Hippocampal formation (tissue), 2 donors: ENCODE measurements around the gene PMEPA1.

Source experiments
- DNase-seq, 2 donors: peaks; one replicate each; lab custom pipeline; 2025; lab: John Stamatoyannopoulos, UW

Gene PMEPA1

DNA sequence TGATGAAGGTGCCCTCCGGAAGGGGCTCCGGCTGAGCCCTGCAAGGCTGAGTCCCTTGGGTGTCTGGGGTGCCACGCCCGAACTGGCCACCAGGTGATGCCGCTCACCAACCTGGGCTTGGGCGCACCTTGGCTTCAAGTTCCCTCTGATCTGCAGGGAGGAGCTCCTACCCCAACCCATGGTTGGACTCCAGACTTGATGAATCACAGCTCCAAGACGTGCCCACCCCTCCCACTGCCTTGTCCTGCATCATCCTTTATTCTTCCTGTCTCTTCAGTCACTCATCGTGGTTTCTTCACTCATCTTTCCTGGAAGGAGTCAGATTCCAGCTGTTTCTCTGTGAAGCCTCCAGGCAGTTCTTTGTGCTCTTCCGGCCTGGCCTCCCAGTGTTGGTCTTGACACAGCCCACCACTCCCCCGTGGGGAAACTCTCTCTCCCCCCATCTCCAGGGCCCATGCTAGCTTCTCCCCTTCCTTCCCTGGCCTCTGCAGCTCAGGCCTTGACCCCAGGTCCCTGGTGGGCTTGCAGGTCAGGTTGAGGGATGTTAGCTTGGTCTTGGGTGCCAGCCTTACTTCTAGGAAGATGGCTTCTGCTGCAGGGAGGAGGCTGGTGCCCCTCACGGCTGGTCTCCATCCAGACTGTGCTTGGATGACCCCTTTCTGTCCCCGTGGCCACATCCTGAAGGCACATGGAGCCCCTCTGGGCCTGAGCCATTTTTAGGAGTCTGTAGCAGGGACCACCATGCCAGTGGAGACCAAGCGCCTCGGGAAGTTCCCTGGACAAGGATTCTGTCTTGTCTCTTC lies 87.0 kb downstream of the PMEPA1 start:
- DNase-seq: no peak

DNA sequence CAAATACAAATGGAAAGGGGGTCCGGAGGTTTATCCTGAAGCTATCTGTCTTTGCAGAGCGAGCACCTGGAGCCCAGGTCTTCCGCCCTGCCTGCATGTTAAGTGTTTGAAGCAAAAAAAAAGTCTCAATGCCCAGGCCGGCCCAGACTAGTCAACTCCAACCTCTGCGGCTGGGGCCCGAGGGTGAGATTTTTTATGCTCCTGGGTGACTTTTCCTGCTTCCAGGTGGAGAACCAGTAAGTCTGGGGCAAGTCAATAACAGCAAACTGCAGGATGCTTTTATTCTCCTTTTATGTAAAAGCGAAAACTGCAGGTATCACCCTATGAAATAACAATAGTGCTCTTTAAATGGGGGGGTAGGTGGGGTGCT lies 87.6 kb downstream of the PMEPA1 start:
- no peak for DNase-seq

GRCh38 chr20:57621421-57622200 lies 88.2 kb downstream of the PMEPA1 start:
- no peak for DNase-seq

- no peak for DNase-seq
Measured at GRCh38 chr20:57620999-57621398, 88.8 kb downstream of the PMEPA1 start.

- DNase-seq: no peak
Measured at GRCh38 chr20:57620274-57620990, 89.4 kb downstream of the PMEPA1 start, which contains the start of gene ZBP1. ZBP1 (minus strand) TSS chr20:57620426; CDS start chr20:57620295, 131 bp downstream.

DNA sequence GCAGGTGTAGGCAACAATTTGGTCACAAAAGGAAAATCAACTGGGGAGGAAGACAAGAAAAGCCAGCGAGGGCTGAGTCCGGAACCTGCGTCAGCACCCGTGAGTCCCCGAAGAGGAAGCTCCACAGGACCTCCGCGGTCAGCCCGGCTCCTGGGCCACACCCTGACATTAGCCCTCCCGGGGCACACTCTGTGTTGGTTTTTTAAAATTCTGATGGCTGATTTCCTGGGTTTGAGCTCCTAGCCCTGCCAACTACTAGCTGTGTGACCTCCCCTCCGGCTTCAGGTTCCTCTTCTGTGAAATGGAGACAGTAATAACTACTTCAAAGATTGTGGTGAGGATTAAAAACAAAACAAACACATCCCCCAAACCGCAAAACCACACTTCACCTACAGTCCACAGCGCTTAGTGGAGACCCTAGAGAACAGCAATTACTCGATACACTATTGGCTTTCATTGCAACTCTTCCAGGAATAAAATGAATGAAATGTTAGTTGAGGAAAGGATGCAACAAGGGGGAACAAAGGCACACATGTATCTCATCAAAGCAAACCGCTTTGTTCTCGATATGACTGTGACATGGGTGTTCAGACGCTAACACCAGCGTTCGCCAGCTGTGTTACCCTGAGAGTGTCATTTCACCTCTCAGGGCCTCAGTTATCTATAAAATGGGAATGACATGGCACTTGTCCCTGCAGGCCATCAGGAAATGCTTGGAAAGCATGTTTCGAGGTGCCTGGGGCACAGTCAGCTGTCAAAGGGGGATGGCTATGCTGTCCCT lies 90.6 kb downstream of the PMEPA1 start:
- peak in 1 of 2 donors; percentile 25 for DNase-seq

DNA sequence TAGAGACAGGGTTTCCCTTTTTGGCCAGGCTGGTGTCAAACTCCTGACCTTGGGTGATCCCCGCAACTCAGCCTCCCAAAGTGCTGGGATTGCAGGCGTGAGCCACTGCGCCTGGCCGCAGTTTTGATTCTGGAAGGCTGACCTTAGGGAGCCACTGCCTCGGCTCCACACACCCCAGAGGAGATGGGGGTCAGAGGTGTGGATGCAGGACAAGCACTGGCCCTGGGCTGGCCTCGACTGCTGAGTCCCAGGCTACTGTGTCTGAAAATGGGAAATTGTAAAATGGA lies 91.1 kb downstream of the PMEPA1 start:
- DNase-seq: no peak

DNA sequence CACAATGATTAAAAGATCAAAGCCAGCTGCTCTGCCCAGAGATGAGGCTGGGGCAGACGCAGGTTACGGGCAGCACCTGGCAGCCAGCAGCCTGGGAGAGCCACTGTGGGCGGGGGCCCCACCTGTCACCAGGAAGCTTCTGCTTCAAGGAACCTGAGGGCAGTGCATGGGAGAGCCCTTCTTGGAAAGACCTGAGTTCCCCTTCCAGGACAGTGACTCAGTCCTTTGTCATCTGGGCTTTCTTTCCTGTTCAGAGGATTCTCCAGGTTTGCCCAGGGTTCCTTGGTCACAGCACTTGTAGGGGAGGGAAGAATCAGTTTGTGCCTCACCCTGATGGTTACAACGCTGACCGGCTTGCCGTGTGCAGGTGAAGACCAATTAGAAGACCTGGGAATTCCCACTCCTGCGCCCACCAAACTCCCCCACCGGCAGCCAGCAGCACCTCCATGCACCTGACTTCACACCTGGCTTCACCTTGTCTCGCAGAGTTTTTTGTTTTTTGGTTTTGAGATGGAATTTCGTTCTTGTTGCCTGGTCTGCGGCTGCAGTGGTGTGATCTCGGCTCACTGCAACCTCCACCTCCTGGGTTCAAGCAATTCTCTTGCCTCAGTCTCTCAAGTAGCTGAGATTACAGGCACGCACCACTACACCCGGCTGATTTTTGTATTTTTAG lies 91.6 kb downstream of the PMEPA1 start:
- no peak for DNase-seq

- no peak for DNase-seq
Measured at GRCh38 chr20:57617079-57617795, 92.6 kb downstream of the PMEPA1 start.

DNA sequence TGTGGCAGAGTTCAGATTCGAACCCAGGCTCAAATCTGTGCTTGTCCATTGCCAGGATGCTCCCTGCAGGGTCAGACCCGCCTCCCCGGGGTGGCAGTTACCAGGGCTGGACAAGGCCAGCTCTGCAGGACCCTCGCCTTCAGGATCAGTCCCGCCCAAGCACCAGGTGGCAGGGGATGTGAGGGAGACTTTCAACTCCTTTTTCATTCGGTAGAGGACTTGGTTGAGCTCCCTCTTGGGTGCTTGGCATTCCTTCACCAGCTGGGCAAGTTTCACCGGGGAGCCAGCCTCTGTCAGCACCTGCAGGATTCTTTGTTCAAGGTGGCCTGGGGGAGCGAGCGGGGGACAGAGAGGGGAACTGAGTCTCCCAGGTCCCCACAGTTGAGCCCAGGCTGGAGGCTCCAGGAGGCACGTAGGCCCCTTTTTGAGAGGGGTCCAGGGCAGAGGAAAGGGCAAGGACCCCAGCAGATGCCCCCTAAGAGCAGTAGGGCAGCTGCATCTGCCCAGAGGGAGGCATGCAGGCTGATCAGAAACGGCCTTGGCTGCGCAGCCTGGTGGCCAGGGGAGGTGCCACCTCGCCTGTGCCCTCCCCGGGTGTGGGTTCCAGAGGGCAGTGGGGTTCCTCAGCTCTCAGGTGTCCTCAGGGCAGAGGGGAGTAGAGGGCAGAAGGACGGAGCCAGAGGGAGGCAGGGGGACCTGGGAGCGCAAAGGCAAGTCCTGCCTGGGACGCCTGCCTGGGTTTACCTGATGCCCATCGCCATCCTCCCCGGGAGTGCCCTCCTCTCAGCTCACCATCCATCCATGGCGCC lies 93.5 kb downstream of the PMEPA1 start:
- no peak for DNase-seq

DNA sequence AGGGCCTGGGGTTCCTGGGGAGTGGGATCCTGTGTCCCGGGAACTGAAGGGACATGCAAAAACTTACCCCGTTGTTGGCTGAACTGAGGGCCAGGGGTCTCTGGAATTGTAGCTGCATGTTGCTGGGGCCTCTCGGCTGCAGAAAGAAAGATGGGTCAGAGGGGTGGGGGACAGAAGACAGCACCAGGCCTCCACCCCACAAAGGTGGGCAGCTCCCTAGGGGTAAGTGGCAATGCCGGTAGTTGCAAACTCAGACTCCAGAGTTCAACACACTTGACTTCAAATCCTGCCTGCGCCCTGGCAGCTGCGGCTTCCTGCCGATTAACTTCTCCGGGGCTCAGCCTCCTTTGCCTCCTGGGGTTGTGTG lies 94.4 kb downstream of the PMEPA1 start:
- no peak for DNase-seq

GRCh38 chr20:57614490-57615444 lies 95.0 kb downstream of the PMEPA1 start:
- DNase-seq: no peak

DNA sequence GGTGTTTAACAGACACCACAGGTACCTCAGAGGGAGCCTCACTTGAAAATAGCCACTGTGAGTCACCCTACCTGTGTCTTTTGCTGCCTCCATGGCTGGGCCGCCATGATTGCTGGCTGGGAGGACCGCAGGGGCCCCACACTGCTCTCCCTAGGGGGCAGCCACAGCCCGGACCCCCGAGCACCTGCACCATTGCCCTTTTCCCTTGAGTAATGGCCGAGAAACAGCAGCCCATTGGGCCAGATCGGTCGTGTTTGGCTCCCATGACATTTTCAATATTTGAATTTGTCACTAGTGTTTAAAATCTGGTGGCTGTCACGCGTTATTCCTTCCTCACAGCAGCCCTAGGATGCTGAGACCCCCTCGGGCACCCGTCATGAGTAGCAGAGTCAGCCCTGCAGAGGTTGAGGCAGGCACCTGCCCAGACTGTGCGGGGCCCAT lies 96.3 kb downstream of the PMEPA1 start:
- DNase-seq: no peak

DNA sequence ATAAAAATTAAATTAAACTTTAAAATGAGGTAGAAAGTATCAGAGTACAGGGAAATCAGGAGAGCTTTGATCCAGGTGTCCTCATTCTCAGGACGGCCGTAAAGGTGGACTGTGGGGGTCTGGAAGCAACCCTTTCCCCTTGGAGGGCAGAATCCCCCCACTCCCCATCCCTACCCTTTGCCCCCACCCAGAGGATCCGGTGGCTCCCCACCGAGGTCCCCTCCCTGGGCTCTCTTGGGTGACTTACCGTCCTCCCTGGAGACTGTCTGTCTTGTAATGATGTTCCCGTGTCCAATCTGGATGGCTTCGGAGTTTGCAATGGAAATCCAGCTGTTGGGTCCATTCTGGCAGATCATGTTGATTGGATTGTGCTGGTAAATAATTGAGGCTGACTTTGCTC lies 96.9 kb downstream of the PMEPA1 start:
- DNase-seq: no peak

- DNase-seq: no peak
Measured at GRCh38 chr20:57612436-57612835, 97.4 kb downstream of the PMEPA1 start.

- DNase-seq: no peak
Measured at GRCh38 chr20:57611586-57612311, 98.1 kb downstream of the PMEPA1 start.

DNA sequence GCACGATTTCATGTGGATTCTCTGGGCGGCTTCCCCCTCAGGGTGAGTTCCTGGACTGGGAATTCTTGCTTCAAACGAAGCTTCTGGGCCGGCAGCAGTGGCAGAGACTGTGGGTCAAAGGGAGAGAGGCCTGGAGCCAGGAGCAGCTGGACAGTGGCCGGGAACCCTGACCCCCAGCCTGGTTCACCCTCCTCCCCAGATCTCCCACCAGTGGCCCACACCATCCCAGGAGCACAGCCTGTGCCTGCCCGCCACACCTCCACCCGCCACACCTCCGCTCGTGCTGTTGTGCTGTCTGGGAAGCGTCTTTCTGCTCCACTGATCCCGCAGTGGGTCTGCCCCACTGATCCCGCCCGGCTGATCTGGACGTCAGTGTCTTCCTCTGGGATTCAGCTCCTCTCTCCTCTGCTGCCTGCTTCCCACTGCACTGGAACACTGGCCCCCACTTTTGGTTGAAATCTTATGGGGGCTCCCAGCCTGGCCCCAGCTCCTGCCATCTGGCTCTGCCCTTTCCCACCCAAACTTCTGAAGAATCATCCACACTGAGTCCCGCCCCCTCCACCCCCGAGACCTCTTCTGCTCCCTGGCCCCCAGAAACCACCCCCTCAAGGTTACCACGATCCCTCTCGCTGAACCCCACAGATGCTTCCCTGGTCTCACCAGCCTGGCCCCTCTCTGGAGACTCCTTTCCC lies 99.4 kb downstream of the PMEPA1 start:
- DNase-seq: no peak

DNA sequence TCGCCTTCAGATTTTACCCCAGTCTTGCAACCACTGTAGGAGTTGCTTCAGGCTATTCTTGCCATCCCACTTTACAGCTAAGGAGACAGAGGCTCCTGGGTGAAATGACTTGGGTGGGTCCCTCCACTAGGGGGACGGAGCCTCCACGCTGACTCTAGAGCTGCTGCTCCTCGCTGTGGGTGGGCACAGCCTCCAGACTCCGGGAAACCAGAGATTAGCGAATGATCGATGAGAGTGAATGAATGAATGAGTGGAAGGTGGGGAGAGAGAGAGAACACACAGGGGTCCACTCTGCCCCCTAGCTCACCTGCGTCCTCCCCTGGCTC lies 100.0 kb downstream of the PMEPA1 start:
- no peak for DNase-seq
